GM12892 (cell line): Measurements from ENCODE around the gene ECPAS.

Source experiments
- POLR2A ChIP-seq: IDR thresholded peaks from 2 replicates; pipeline ENCODE4 v1.6.1; 2011; ENCODE audit warnings: low read depth, low read length, control low read depth
- POLR2AphosphoS5 ChIP-seq: IDR thresholded peaks from 2 replicates; pipeline ENCODE4 v1.6.1; 2011; ENCODE audit warnings: low read depth, low read length, control low read depth
- TAF1 ChIP-seq: IDR thresholded peaks from 2 replicates; pipeline ENCODE4 v1.6.1; 2011; ENCODE audit warnings: low read depth, mild to moderate bottlenecking, control low read depth, low read length, borderline replicate concordance

DNA sequence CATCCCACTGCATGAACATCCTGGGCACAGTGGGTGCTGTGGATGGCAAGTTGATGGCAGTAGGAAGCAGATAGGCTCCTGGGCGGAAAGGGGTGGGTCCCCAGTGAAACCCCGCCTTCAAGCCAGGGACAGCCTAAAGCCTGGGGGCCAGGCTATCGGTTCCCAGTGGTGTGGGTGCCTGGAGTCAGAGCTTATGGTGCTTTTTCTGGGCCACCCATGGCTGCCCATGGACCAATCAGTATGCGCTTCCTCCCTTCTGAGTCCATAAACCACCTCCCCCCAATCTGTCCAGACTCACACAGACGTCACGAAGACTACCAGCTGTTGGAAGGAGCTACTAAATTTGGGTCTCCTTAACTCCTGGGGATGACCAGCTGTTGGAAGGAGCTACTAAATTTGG lies 17.5 kb upstream of the ECPAS start:
- TF ChIP-seq POLR2AphosphoS5 (no peak), TAF1 (no peak), POLR2A (no peak)
